ENCODE measurements around the gene MICU1. TPM values are rescaled to one million over a fixed set of nuclear protein-coding genes. Genes with fewer than 3 reads are reported as not detected.

MICU1 gene
- total RNA-seq, 1 experiment from 2014 or later, result 46.9 TPM

GRCh38 chr10:72595436-72595835 is 30.4 kb downstream of the MICU1 start:
- no TSS peak for BruUV-seq (replicated peaks)
- Histone ChIP-seq H3K9me3 (ENCODE audit: control insufficient read depth, insufficient read depth, low read depth, low read length) (no peaks in the 10 kb centered on the region), H3K4me3 (ENCODE audit: low read depth in 2 of 2, low read length in 2 of 2) (no peak overlapping the region), H3K27ac (ENCODE audit: low read length) (no peak overlapping the region), H3K27me3 (ENCODE audit: control insufficient read depth, insufficient read depth, low read length) (no peaks in the 10 kb centered on the region), H3K4me1 (ENCODE audit: control insufficient read depth, insufficient read depth, low read length) (no peaks in the 10 kb centered on the region), H3K36me3 (ENCODE audit: control insufficient read depth, insufficient read depth, low read length) (no peaks in the 10 kb centered on the region)
- DNase-seq (ENCODE audit: low read depth, low spot score) (no peak), ATAC-seq (no peak)
- intact Hi-C loops (cut with micrococcal nuclease; ENCODE audit: unreplicated experiment) (no loop called here), in situ Hi-C loops (cut with HindIII; ENCODE audit: low pct_unique_long_range_greater_than_20kb, low sequenced_read_pairs) (no loop called here)
- CTCF ChIA-PET, result no interaction called here
- TF ChIP-seq TCF7L2 (IDR thresholded peaks at IDR 0.05; ENCODE audit: low read depth, low read length) (no peak), SIN3A (IDR thresholded peaks at IDR 0.05; ENCODE audit: borderline replicate concordance, insufficient read depth, low read depth, low read length) (no peak), REST (IDR thresholded peaks at IDR 0.05; ENCODE audit: insufficient read depth in 1 of 2, low read depth in 2 of 2, low read length in 1 of 2) (no peak), CTCF (IDR thresholded peaks at IDR 0.05) (no peak), POLR2AphosphoS5 (IDR thresholded peaks at IDR 0.05; ENCODE audit: low read depth, low read length) (no peak)
- POLR2A ChIA-PET, result interaction anchor here (0.7 kb wide), 1 partner anchor 1079 kb away, joined by 6 read pairs; no protein-coding TSS in a partner anchor

GRCh38 chr10:72593963-72594362 is 31.9 kb downstream of the MICU1 start:
- TF ChIP-seq CTCF (IDR thresholded peaks at IDR 0.05) (no peak), POLR2AphosphoS5 (IDR thresholded peaks at IDR 0.05; ENCODE audit: low read depth, low read length) (no peak), REST (IDR thresholded peaks at IDR 0.05; ENCODE audit: insufficient read depth in 1 of 2, low read depth in 2 of 2, low read length in 1 of 2) (no peak), TCF7L2 (IDR thresholded peaks at IDR 0.05; ENCODE audit: low read depth, low read length) (no peak), SIN3A (IDR thresholded peaks at IDR 0.05; ENCODE audit: borderline replicate concordance, insufficient read depth, low read depth, low read length) (no peak)
- intact Hi-C loops (cut with micrococcal nuclease; ENCODE audit: unreplicated experiment), result no loop called here

More at GRCh38 chr10:72593963-72594362, 31.9 kb downstream of the MICU1 start:
- BruUV-seq (replicated peaks), result no TSS peak
- Histone ChIP-seq H3K27ac (ENCODE audit: low read length) (no peak overlapping the region), H3K9me3 (ENCODE audit: control insufficient read depth, insufficient read depth, low read depth, low read length) (no peaks in the 10 kb centered on the region), H3K27me3 (ENCODE audit: control insufficient read depth, insufficient read depth, low read length) (no peaks in the 10 kb centered on the region), H3K36me3 (ENCODE audit: control insufficient read depth, insufficient read depth, low read length) (no peaks in the 10 kb centered on the region), H3K4me1 (ENCODE audit: control insufficient read depth, insufficient read depth, low read length) (no peaks in the 10 kb centered on the region), H3K4me3 (ENCODE audit: low read depth in 2 of 2, low read length in 2 of 2) (no peak overlapping the region)
- DNase-seq (ENCODE audit: low read depth, low spot score) (no peak), ATAC-seq (no peak)
- in situ Hi-C loops (cut with HindIII; ENCODE audit: low pct_unique_long_range_greater_than_20kb, low sequenced_read_pairs), result no loop called here
- CTCF ChIA-PET, result no interaction called here
- POLR2A ChIA-PET, result no interaction called here
